GM21515 (cell line): ENCODE measurements around the gene MB21D2.
A peak's percentile ranks its signal among the peaks of the same experiment; 100 is the strongest.
"Not testable (repeated sequence)": the region's sequence is repeated elsewhere in the genome, so short reads cannot be mapped to it uniquely, and the experiment has no call there.

ENCODE experiments used
- ATAC-seq: cut with Tn5 transposase; IDR thresholded peaks from one replicate; pipeline ENCODE4 v1.9.1; 2021; ENCODE audit not compliant: unreplicated experiment

The MB21D2 gene

DNA sequence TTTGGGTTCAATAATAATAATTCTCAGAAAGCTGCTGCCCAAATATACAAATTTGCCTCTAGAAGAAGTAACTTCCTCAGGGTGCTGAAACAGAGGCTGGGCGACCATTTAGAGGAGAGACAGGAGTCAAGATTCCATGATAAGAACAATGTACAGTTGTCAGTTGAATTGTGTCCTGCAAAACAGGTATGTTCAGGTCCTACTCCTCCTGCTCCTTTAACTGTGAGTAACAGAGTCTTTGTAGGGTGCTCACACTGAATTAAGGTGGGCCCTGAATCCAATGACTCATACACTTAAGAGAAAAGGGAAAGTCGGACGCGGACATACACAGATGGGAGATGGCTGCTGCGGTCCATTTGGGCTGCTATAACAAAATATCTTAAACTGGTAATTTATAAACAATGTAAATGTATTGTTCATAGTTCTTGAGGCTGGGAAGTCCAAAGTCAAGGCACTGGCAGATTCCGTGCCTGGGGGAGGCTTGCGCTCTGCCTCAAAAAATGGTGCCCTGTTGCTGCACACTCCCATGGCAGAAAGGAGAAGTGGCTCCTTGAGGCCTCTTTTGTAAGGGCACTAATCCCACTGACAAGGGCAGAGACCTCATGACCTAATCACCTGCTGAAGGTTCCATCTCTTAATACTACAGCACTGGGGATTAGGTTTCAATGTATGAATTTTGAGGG lies 55.1 kb downstream of the MB21D2 start:
- no peak for ATAC-seq

DNA sequence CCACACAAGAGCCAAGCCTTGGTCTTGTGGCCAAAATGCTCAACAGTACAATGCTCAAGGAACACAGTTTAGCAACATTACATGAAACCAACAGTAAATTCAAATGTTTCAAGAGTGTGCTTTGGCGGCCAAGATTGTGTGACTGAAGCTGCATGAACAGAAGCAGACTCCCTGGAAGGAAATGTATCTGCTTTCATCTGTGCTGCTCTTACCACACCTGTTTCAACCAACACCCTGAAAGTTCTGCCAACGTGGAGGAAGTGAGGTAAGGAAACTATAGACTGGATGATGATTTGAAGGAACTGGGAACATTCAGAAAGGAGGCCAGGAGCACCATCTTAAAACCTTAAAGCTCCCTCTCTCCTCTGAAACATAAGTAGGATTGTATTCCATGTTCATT lies 55.7 kb downstream of the MB21D2 start:
- ATAC-seq: peak; percentile 58

- no peak for ATAC-seq
These were observed 57.2 kb downstream of the MB21D2 start for GRCh38 chr3:192860454-192860853.

DNA sequence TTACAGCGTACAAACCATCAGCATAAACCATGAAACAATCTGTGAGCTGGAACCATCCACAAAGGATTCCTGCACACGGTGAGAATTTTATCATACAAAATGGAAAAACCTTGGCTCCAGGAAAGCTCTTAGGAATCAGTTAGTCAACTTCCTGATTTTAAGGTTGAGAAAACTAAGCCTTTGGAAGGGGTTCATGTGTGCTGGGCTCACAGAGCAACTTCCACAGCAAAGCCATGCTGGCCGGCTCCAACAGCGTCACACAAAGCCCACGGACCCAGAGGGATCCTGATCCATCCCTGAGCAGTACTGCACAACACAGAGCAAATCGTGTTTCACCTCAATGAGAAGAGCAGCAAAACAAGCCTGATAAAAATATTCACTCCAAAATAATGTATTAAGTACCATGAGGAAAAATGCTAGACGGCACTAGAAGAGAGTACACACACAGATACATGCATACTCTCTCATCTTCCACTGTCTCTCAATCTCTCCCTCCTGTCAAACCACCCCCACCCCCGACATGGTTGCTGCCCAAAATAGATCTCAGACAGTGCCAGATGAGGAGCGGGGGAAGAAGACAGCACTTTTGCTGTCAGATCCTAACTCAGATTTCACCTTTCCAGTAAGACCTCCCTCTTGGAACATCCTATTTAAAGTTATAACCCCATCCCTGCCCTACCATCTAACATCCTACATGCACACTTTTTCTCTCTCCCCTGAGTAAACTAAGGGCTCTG lies 58.6 kb downstream of the MB21D2 start:
- ATAC-seq: no peak

DNA sequence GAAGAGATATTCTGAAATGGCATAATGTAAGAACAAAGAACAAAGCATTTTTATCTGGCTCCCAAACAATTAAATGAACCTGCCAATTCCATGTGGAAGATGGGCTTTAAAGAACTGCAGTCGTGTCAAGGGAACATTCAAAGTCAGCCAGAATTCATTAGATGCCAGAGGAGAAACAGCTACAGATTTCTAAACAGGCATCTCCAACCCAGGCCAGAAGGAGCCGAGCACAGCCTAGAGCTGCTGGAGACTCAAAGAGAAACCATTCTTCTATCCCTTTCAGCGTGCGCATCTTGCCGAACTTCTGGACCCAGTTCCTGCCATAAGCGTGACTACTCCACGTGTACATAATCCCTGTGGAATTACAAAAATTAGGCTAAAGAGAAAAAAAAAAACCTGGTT lies 60.4 kb downstream of the MB21D2 start:
- no peak for ATAC-seq

GRCh38 chr3:192855434-192855833 lies 62.2 kb downstream of the MB21D2 start:
- no peak for ATAC-seq

DNA sequence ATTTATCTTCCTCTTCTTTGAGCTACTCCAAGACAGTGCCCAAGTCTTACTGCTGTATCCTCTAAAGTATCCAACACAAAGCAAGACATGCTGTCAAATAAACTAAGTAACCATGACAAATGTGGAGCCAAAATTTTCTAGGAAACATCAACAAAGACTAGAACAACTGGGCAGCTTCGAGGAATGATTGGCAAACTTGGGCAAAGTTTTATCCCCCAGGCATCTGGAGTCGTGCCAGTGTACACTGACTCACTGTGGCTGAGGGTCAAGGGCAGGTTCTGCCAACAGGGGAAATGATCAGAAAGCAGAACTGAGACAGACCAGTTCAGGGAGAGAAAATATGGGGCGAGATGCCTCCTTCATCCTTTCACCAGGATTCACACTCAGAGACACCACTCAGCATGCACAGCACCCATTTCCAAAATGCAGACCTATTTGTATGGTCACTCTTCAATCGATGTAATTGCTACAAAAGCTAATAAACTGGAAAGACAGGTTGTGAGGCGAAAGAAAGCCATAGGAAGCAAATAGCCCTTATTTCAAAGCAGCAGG lies 65.8 kb downstream of the MB21D2 start:
- no peak for ATAC-seq

DNA sequence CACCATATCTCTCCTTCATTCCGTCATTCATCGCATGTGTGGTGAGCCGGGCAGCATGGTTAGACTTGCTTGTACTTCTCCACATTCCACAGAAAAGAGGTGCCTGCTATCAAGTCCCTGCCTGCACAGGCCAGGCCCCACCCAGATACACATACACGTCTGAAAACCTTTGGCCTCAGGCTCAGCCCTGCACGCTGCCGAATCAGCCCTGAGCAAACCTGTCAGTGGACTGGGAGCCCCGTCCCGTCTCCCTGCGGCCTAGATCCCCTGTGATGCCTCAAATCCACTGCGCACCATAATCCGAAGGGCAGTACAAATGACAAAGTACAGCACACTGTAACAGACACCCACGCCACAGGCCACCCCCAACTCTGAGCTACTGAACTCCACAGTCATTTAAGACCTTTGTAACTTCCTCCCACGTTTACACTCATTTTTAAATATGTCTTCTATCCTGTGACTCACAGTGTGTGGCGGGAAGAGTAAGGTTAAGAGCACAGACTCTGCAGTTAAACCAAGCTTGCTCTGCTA lies 67.1 kb downstream of the MB21D2 start:
- ATAC-seq: peak; percentile 59

DNA sequence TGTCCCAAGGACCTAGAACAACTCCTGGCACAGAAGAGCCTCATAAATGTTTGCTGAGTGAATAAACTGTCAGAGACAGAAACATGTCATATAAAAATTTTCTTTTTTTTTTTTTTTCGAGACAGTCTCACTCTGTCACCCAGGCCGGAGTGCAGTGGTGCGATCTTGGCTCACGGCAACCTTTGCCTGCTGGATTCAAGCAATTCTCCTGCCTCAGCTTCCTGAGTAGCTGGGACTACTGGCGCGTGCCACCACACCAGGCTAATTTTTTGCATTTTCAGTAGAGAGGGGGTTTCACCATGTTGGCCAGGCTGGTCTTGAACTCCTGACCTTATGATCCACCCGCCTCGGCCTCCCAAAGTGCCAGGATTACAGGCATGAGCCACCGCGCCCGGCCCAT lies 67.8 kb downstream of the MB21D2 start:
- ATAC-seq: not testable (repeated sequence)

GRCh38 chr3:192848371-192849233 lies 69.1 kb downstream of the MB21D2 start:
- ATAC-seq: no peak

DNA sequence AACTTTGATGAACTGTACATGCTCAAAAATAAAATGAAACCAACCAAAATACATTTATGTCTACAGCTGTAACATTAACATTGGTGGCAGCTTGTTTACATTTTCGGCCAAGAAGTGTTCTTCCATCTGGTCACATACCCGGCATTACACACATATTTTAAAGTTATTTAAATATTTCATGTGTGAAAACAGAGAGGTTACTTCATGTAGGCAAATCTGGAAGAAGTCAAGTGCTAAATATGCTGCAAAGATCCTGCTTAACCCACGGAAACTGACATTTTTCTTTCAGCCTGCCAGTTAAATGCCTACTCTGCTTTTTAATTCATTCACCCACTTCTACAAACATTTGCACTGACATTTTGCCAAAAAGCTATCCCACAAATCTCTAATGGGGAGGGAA lies 69.7 kb downstream of the MB21D2 start:
- ATAC-seq: no peak

- ATAC-seq: no peak
These were observed 72.2 kb downstream of the MB21D2 start for GRCh38 chr3:192845526-192845855.

DNA sequence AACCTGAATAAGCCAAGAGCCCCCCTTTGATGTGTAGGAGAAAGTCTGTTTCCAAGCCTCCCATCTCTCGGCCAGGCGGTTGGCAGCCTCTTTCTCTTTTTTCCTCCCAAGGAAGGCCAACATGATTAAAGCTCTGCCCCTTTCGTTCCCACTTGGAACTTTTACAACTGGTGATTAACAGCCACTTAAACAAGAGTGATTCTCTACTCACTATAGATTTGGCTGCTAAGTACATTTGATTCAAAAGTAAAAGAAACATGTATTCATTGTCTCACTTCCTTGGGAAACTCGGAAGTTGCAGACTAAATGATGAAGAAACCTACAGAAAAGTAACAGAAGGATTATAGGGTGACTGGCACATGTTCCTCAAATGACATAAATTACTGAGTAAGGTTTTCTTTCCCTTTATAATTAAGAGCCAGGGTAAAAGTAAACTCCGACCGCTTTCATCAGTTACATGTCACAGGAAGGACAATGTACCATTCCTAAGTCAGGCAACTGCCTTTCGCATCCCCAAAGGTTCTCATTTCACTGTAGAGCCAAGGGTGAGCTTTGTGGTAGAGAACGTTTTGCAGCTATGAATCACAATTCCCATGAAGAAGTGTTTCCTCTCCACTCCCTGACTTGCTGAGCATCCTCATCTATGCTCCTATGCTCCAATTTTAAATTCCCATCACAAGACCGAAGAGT lies 72.7 kb downstream of the MB21D2 start:
- ATAC-seq: no peak

GRCh38 chr3:192844486-192844765 lies 73.2 kb downstream of the MB21D2 start:
- no peak for ATAC-seq

DNA sequence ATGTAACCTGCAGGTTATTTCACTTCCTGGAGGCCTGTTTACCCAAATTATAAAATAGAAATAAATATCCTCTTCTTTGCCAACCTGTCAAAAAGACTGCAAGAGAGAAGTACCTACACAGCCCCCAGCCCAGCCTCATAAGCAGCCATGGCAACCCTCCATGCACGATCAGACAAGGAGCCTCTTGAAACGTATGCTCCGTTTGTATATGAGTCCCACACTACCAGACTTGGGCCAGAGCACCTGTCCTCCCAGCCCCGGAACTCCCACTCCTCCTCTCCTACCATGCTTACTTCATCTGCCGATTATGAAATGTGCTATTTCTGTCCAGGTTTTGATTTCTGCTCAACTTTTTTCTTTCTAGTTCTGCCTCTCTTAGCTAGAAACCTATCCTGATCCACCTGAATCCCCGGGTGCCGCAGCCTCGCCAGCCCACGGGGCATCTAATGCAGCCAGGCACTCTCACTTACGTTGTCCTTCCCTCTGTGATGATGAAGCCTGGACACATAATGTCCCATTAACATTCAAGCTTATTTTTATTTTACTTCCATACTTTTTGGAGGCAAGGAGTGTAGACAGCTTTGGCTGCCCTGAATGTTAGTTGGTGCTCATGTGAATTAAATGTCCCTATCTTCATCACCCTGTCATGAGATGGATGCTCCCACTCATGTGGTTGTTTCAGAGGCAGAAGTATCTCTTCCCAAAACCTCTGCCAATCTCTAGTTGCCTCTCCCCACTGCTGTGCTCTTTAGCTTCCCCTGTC lies 73.8 kb downstream of the MB21D2 start:
- ATAC-seq: no peak

DNA sequence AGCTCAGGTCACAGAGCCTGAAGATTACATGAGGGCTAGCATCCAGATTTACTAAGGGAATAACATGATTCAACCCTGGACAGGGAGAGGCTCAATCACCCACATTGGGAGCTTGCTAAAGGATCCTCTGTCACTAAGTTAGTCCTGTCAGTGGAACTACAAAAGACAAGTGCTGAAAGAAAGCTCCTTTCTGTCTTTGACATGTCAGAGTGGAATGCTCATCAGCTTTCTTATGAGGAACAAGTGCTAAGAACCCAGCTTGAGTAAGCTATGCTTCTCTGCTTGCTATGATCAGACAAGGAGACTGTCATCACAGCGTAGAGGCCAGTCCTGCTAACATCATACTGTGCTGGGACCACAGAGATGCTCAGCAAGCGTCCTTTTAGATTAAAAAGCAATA lies 74.5 kb downstream of the MB21D2 start:
- ATAC-seq: no peak

DNA sequence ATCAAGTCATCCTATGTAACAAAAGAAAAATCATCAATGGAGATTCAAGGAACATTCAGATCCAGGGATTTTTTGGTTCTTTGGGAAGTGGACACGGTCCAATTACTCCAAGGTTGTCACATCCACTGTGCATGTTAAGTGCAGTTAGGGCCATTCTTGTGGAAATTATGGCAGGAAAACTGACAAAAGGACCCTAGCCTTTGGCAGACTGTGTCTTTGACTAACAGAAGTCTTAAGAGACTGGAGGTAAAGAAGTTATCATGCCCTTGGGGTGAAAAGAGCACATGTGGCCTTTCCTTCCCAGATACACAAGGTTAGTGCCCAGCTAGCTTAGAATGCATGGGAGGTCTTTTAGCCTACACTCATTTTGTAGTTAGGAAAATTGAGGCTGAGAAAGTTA lies 74.9 kb downstream of the MB21D2 start:
- ATAC-seq: no peak

DNA sequence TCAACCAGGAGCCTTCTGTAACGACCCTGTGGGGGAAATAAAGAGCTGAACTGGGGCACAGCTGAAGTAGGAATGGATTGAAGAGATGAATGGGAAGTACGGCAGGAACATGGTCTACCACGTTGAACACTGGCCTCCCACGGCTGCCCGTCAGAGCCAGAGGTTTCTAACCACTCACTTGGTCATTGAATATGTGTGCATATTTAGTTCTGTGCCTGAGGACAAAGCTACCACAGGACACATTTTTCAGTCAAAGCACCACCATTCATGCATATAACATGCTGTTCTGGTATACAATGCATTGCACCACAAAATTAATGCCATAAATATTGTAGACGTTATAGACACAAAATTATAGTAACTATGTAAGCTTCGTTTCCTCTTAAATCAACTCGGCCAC lies 75.5 kb downstream of the MB21D2 start:
- no peak for ATAC-seq

DNA sequence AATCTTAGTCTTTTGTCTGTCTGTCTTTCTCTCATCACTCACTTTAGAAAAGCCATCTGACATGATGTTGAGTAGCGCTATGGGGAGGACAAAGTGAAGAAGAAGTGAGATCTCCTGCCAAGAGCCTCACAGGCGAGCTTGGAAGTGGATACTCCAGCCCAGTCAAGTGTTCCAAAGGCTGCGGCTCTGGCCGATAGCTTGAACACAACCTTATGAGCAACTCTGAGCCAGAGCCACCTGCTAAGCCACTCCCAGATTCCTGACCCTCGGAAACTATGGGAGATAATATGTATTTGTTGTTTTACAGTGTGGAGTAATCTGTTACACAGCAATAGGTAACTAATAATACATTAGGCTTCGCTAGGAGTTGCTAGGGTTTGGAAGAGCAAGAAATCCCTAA lies 76.2 kb downstream of the MB21D2 start:
- ATAC-seq: no peak

DNA sequence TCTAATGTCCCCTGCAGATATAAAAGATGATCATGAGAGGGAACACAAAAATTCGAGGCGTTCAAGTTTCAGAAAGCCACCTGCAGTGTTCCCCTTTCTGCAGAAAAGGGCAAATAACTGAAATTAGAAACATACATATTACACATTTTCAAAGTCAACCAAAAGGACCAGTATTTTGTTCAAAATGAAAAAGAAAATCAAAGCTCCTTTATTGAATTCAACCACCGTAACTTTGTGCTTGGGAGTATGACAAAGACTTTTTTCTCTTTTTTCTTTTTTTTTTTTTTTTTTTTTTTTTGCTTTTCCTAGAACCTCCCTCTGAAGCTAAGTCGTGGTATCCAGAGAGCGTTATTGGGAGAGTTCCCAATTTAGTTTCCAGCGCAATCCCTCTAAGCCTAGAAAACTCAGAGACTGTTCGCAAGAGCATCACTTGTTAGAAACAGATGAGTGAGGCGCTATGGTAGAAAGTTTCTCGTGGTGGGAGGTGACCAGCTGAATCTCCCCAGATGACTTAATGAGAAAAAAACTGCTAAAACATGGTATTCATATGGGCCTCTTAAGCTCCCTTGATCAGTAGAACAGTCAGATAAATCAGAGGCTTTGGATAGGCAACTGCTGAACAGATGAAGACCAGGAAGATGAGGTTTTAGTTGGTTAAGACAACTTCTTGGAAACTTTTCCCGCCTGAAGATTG lies 77.4 kb downstream of the MB21D2 start:
- ATAC-seq: no peak
